SH-SY5Y (cell line): ENCODE results near the gene ZNF106.
A peak's percentile ranks its signal among the peaks of the same experiment; 100 is the strongest.

ENCODE experiments used
- GATA2 ChIP-seq: IDR thresholded peaks from 2 replicates; pipeline ENCODE4 v1.6.1; 2011; ENCODE audit warnings: mild to moderate bottlenecking, low read depth, low read length
- GATA3 ChIP-seq: IDR thresholded peaks from 2 replicates; pipeline ENCODE4 v1.6.1; 2011; ENCODE audit warnings: low read depth, mild to moderate bottlenecking, low read length, moderate library complexity

DNA sequence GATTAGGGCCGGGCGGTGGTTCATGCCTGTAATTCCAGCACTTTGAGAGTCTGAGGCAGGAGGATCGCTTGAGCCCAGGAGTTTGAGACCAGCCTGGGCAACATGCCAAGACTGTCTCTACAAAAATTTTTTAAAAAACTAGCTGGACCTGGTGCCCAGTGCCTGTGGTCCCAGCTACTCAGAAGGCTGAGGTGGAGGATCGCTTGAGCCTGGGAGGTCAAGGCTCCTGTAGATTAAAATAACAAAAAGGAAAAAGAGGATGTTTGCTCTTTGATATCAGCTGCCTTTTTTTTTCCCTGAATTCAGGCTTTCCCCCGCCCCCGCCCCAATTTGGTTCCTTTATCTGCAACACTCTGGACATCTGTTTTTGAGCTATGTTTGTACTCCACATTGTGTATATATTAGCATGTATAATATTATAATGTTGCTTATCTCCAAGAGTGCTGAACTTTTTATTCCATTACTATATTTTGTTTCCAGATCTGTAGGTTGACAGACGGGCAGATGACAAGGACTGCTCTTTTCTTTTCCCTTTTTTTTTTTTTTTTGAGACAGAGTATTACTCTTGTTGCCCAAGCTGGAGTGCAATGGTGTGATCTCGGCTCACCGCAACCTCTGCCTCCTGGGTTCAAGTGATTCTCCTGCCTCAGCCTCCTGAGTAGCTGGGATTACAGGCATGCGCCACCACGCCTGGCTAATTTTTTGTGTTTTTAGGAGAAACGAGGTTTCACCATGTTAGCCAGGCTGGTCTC, 9.1 kb upstream of the ZNF106 start:
- peak; percentile 51; the same call in 1 of the 2 replicates for TF ChIP-seq GATA2
- TF ChIP-seq GATA3: no peak
